HUES48 (cell line): Measurements from ENCODE around the gene RETN.
A peak's percentile ranks its signal among the peaks of the same experiment; 100 is the strongest.

ENCODE experiments used
- H3K27ac ChIP-seq: one replicate; pipeline ENCODE4 v1.7.0; 2013; ENCODE audit warnings: low read depth, low read length, inconsistent platforms
- H3K27me3 ChIP-seq: 2 replicates; pipeline ENCODE4 v1.6.1; 2013; ENCODE audit warnings: mild to moderate bottlenecking, low read length; ENCODE audit not compliant: control insufficient read depth, insufficient read depth
- H3K36me3 ChIP-seq: 2 replicates; pipeline ENCODE4 v1.6.1; 2013; ENCODE audit warnings: low read length; ENCODE audit not compliant: control insufficient read depth, insufficient read depth
- H3K4me1 ChIP-seq: 2 replicates; pipeline ENCODE4 v1.6.1; 2013; ENCODE audit warnings: mild to moderate bottlenecking, low read length; ENCODE audit not compliant: control insufficient read depth, insufficient read depth
- H3K4me3 ChIP-seq: 2 replicates; pipeline ENCODE4 v1.5.1; 2013; ENCODE audit warnings: mild to moderate bottlenecking, low read depth, low read length
- H3K9ac ChIP-seq: 2 replicates; pipeline ENCODE4 v1.6.1; 2013; ENCODE audit warnings: mild to moderate bottlenecking, low read depth, low read length, moderate library complexity
- H3K9me3 ChIP-seq: 2 replicates; pipeline ENCODE4 v1.6.1; 2013; ENCODE audit warnings: low read length; ENCODE audit not compliant: control insufficient read depth, insufficient read depth

The RETN gene

GRCh38 chr19:7678971-7679751 lies 10.3 kb downstream of the RETN start:
- Histone ChIP-seq H3K4me3 (no peak overlapping the region), H3K36me3 (peaks cover 12% of the 10 kb centered on the region), H3K9me3 (no peaks in the 10 kb centered on the region), H3K27ac (no peak overlapping the region), H3K4me1 (no peaks in the 10 kb centered on the region; the same call in 1 of the 2 replicates), H3K27me3 (peaks cover 12% of the 10 kb centered on the region), H3K9ac (no peak overlapping the region)

- H3K4me1 ChIP-seq: no peaks in the 10 kb centered on the region; the same call in 1 of the 2 replicates
- peak overlapping the region; percentile 75 for H3K4me3 ChIP-seq
- H3K27me3 ChIP-seq: peaks cover 12% of the 10 kb centered on the region
- H3K27ac ChIP-seq: no peak overlapping the region
- H3K9ac ChIP-seq: no peak overlapping the region
- H3K36me3 ChIP-seq: peaks cover 12% of the 10 kb centered on the region
- H3K9me3 ChIP-seq: no peaks in the 10 kb centered on the region
Observed at GRCh38 chr19:7679771-7680605, 11.1 kb downstream of the RETN start.

GRCh38 chr19:7680606-7681339 lies 11.9 kb downstream of the RETN start, which contains the start of gene TRAPPC5:
Gene TRAPPC5 (plus strand): TSS chr19:7680833. CDS start chr19:7682254, 1,421 bp downstream.
- Histone ChIP-seq H3K9me3 (no peaks in the 10 kb centered on the region), H3K27me3 (peaks cover 12% of the 10 kb centered on the region), H3K9ac (no peak within 1 kb of the TSS), H3K4me1 (peaks cover 4% of the 10 kb centered on the region; the same call in 1 of the 2 replicates), H3K4me3 (peak within 1 kb of the TSS; percentile 75), H3K27ac (peak within 1 kb of the TSS; percentile 50), H3K36me3 (peaks cover 12% of the 10 kb centered on the region)

GRCh38 chr19:7681340-7682174 lies 12.7 kb downstream of the RETN start:
- Histone ChIP-seq H3K4me1 (peaks cover 4% of the 10 kb centered on the region; the same call in 1 of the 2 replicates), H3K36me3 (peaks cover 12% of the 10 kb centered on the region), H3K9ac (no peak overlapping the region), H3K9me3 (no peaks in the 10 kb centered on the region), H3K4me3 (peak overlapping the region; percentile 75), H3K27ac (no peak overlapping the region), H3K27me3 (peaks cover 10% of the 10 kb centered on the region)

- Histone ChIP-seq H3K4me1 (peaks cover 4% of the 10 kb centered on the region; the same call in 1 of the 2 replicates), H3K9me3 (no peaks in the 10 kb centered on the region), H3K27me3 (peaks cover 6% of the 10 kb centered on the region; the same call in 1 of the 2 replicates), H3K4me3 (peak overlapping the region; percentile 75; the same call in 1 of the 2 replicates), H3K9ac (no peak overlapping the region), H3K36me3 (peaks cover 12% of the 10 kb centered on the region), H3K27ac (no peak overlapping the region)
Observed at GRCh38 chr19:7682175-7682855, 13.5 kb downstream of the RETN start.

- peaks cover 12% of the 10 kb centered on the region for H3K36me3 ChIP-seq
- H3K4me1 ChIP-seq: peaks cover 4% of the 10 kb centered on the region; the same call in 1 of the 2 replicates
- no peak overlapping the region for H3K9ac ChIP-seq
- H3K9me3 ChIP-seq: no peaks in the 10 kb centered on the region
- no peak overlapping the region for H3K4me3 ChIP-seq
- no peak overlapping the region for H3K27ac ChIP-seq
- no peaks in the 10 kb centered on the region for H3K27me3 ChIP-seq
Observed at GRCh38 chr19:7685546-7686445, 16.9 kb downstream of the RETN start.

GRCh38 chr19:7687177-7687576 lies 18.3 kb downstream of the RETN start:
- H3K4me1 ChIP-seq: peaks cover 4% of the 10 kb centered on the region; the same call in 1 of the 2 replicates
- no peak overlapping the region for H3K4me3 ChIP-seq
- H3K36me3 ChIP-seq: peaks cover 12% of the 10 kb centered on the region
- no peak overlapping the region for H3K27ac ChIP-seq
- no peaks in the 10 kb centered on the region for H3K9me3 ChIP-seq
- H3K27me3 ChIP-seq: no peaks in the 10 kb centered on the region
- no peak overlapping the region for H3K9ac ChIP-seq

GRCh38 chr19:7689165-7689564 lies 20.3 kb downstream of the RETN start:
- Histone ChIP-seq H3K9ac (no peak overlapping the region), H3K4me3 (no peak overlapping the region), H3K27me3 (no peaks in the 10 kb centered on the region), H3K36me3 (no peaks in the 10 kb centered on the region), H3K4me1 (peaks cover 4% of the 10 kb centered on the region; the same call in 1 of the 2 replicates), H3K9me3 (no peaks in the 10 kb centered on the region), H3K27ac (no peak overlapping the region)

- Histone ChIP-seq H3K9me3 (no peaks in the 10 kb centered on the region), H3K4me1 (no peaks in the 10 kb centered on the region), H3K4me3 (no peak overlapping the region), H3K36me3 (no peaks in the 10 kb centered on the region), H3K9ac (no peak overlapping the region), H3K27ac (no peak overlapping the region), H3K27me3 (no peaks in the 10 kb centered on the region)
Observed at GRCh38 chr19:7690779-7691258, 22.0 kb downstream of the RETN start.
